Endothelial cell of umbilical vein (primary cell): Measurements from ENCODE around the gene ASB2. TPM values are rescaled to one million over a fixed set of nuclear protein-coding genes. Genes with fewer than 3 reads are reported as not detected.

ENCODE experiments used
- BruUV-seq: library from RNA; stranded (reverse); fragments of 400-500 nt; replicated peaks from 2 replicates; lab custom pipeline; 2021; lab: Mats Ljungman, UMichigan
- CTCF ChIA-PET: fragments of 300-600, 350-600 bp; sonication (Branson Sonifier 250); formaldehyde crosslinking; loops from one replicate; lab custom pipeline; 2021; ENCODE audit warnings: antibody characterized with exemption, inconsistent platforms; lab: Charles Lee
- POLR2A ChIA-PET: fragments of 300-600, 350-600 bp; sonication (Branson Sonifier 250); formaldehyde crosslinking; loops from one replicate; lab custom pipeline; 2021; ENCODE audit warnings: antibody characterized with exemption, inconsistent platforms; lab: Charles Lee
- DNase-seq: peaks from one replicate; pipeline ENCODE4 v3.0.0-alpha.2; 2011; ENCODE audit warnings: low read depth, low spot score
- FAIRE-seq: peaks from 2 replicates; lab custom pipeline; 2011; peaks lifted over from hg19 to GRCh38; lab: Jason Lieb, UNC
- H2AFZ ChIP-seq: 2 replicates; pipeline ENCODE4 v1.6.0; 2012; ENCODE audit warnings: low read depth, low read length, control low read depth, inconsistent platforms
- H3K27ac ChIP-seq: 2 replicates; pipeline ENCODE4 v1.5.1; 2011; ENCODE audit warnings: low read depth, mild to moderate bottlenecking, control low read depth, low read length, moderate library complexity; ENCODE audit not compliant: insufficient read depth
- H3K27me3 ChIP-seq, 2 experiments: 2 replicates each; pipeline versions ENCODE4 v1.6.0 to v1.6.1; 2011; ENCODE audit warnings: low read length in 2 of 2, mixed read lengths in 1 of 2; ENCODE audit not compliant: control insufficient read depth in 2 of 2, insufficient read depth in 2 of 2
- H3K36me3 ChIP-seq, 2 experiments: 2 replicates in 1 of 2; 3 replicates in 1 of 2; pipeline ENCODE4 v1.5.1; 2011; ENCODE audit warnings: low read length in 2 of 2, mild to moderate bottlenecking in 1 of 2, moderate library complexity in 1 of 2; ENCODE audit not compliant: control insufficient read depth in 2 of 2, insufficient read depth in 2 of 2; ENCODE audit errors: extremely low read depth in 1 of 2
- H3K4me1 ChIP-seq: 3 replicates; pipeline ENCODE4 v1.5.1; 2011; ENCODE audit warnings: mild to moderate bottlenecking, low read length; ENCODE audit not compliant: control insufficient read depth, insufficient read depth; ENCODE audit errors: extremely low read depth
- H3K4me2 ChIP-seq: 2 replicates; pipeline ENCODE4 v1.6.1; 2011; ENCODE audit warnings: low read length, control low read depth, mixed read lengths; ENCODE audit not compliant: insufficient read depth
- H3K4me3 ChIP-seq, 3 experiments: fragments of 200-600 bp in 1 of 3; sonication (generic), shearing (Covaris generic) in 1 of 3; replicated peaks in 1 of 3; 2 replicates each; pipeline ENCODE4 v1.5.1; 2011 to 2016; ENCODE audit warnings: control low read depth in 3 of 3, low read length in 3 of 3, mild to moderate bottlenecking in 2 of 3, inconsistent platforms in 1 of 3, low read depth in 1 of 3, moderate library complexity in 1 of 3; ENCODE audit not compliant: insufficient read depth in 1 of 3
- H3K79me2 ChIP-seq: 2 replicates; pipeline ENCODE4 v1.6.0; 2012; ENCODE audit warnings: low read length, inconsistent platforms; ENCODE audit not compliant: control insufficient read depth, insufficient read depth
- H3K9ac ChIP-seq: replicated peaks from 2 replicates; pipeline ENCODE3; 2011; ENCODE audit warnings: low read length, control low read depth; ENCODE audit not compliant: insufficient read depth; ENCODE audit errors: extremely low read depth
- H3K9me1 ChIP-seq: replicated peaks from 3 replicates; pipeline ENCODE4 v1.6.0; 2011; ENCODE audit warnings: mild to moderate bottlenecking, low read length; ENCODE audit not compliant: control insufficient read depth, insufficient read depth; ENCODE audit errors: extremely low read depth
- H3K9me3 ChIP-seq: replicated peaks from 2 replicates; pipeline ENCODE4 v1.5.1; 2012; ENCODE audit warnings: low read length, inconsistent platforms; ENCODE audit not compliant: control insufficient read depth, insufficient read depth
- H4K20me1 ChIP-seq: replicated peaks from 2 replicates; pipeline ENCODE3; 2011; ENCODE audit warnings: mild to moderate bottlenecking, low read length; ENCODE audit not compliant: control insufficient read depth, insufficient read depth; ENCODE audit errors: extremely low read depth
- EZH2 ChIP-seq: IDR thresholded peaks from 2 replicates; pipeline ENCODE4 v1.6.1; 2012; ENCODE audit warnings: borderline replicate concordance, low read depth, mild to moderate bottlenecking, moderate library complexity, low read length, inconsistent platforms; ENCODE audit not compliant: severe bottlenecking
- FOS ChIP-seq: IDR thresholded peaks from 2 replicates; pipeline ENCODE4 v1.6.1; 2011; ENCODE audit warnings: mild to moderate bottlenecking, low read length, moderate library complexity, borderline replicate concordance; ENCODE audit not compliant: insufficient read depth
- GATA2 ChIP-seq: IDR thresholded peaks from 2 replicates; pipeline ENCODE4 v1.7.0; 2011; ENCODE audit warnings: low read depth, mild to moderate bottlenecking, moderate library complexity, mixed read lengths, low read length; ENCODE audit not compliant: insufficient read length, insufficient read depth
- JUN ChIP-seq: IDR thresholded peaks from 2 replicates; pipeline ENCODE4 v1.6.1; 2011; ENCODE audit warnings: borderline replicate concordance, low read depth; ENCODE audit not compliant: insufficient read length, insufficient read depth
- MYC ChIP-seq: IDR thresholded peaks from one replicate; pipeline ENCODE4 v1.6.1; 2011; ENCODE audit warnings: mild to moderate bottlenecking, low read depth, low read length
- POLR2A ChIP-seq: IDR thresholded peaks from 2 replicates; pipeline ENCODE4 v1.6.1; 2012; ENCODE audit warnings: low read depth, mild to moderate bottlenecking, control low read depth, low read length
- POLR2AphosphoS5 ChIP-seq: IDR thresholded peaks from 2 replicates; pipeline ENCODE4 v1.6.1; 2012; ENCODE audit warnings: low read depth, mild to moderate bottlenecking, control low read depth, low read length, moderate library complexity; ENCODE audit not compliant: insufficient read depth
- dilution Hi-C: fragments of 300-500 bp; cut with MboI; formaldehyde crosslinking; loops from one replicate; pipeline ENCODE4 v1.15.0; 2019; ENCODE audit warnings: low sequenced_read_pairs; ENCODE audit not compliant: extremely low pct_ligation_motif_present
- intact Hi-C: fragments of 100-400 bp; cut with micrococcal nuclease; formaldehyde crosslinking; loops from one replicate; pipeline ENCODE4 v1.10.0; 2022
- polyA plus RNA-seq, 4 experiments: library from polyadenylated mRNA; depleted of rRNA in 3 of 4; stranded (reverse) in 3 of 4; unstranded in 1 of 4; fragments of >200 nt; gene quantifications; 2 replicates each; pipeline versions ENCODE4 v1.2.1 to v1.2.3, GENCODE V29; 2011 to 2012; ENCODE audit warnings: missing spikeins in 1 of 4
- total RNA-seq: library from RNA; stranded (reverse); gene quantifications from 2 replicates; pipeline ENCODE4 v1.2.3, GENCODE V29; 2021
- TF ChIP-seq, protein P1 (sequence below): IDR thresholded peaks from 2 replicates; pipeline ENCODE4 v1.6.1; 2011; ENCODE audit not compliant: insufficient read depth, insufficient read length
- TF ChIP-seq, protein P2 (sequence below), 2 donors: IDR thresholded peaks; 1 replicate in 1 of 2; 2 replicates in 1 of 2; pipeline ENCODE4 v1.5.1; 2011; ENCODE audit warnings: low read length in 2 of 2, mild to moderate bottlenecking in 2 of 2, moderate library complexity in 2 of 2, control low read depth in 1 of 2, inconsistent platforms in 1 of 2, low read depth in 1 of 2; ENCODE audit not compliant: insufficient read depth in 1 of 2; ENCODE audit errors: extremely low read depth in 1 of 2

ASB2 gene
- total and polyA plus RNA-seq, 2 donors (not counting 3 experiments of a cell fraction or from before 2014, with no cell fraction given): not detected

DNA sequence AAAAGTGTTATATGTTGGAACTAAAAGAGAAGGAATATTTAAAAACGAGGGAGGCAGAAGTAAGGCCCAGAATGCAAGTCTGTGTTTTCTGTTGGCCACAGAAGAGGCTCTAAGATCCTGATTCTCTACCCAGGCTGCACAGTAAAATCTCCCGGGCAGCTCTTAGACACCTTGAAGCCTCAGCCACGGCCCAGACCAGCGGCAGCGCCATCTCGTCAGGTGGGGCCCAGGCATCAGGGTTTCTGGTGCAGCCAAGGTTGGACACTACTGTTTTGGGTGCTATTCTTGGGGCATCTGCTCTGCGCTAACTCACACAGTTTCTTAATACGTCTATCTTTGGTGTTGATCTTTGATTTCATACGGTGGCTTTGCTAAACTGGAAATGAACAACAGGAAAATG lies 32.4 kb downstream of the ASB2 start:
- dilution Hi-C loops (no loop called here), intact Hi-C loops (no loop called here)
- Histone ChIP-seq H3K4me3 (no peak overlapping the region), H3K9me1 (no peaks in the 10 kb centered on the region), H3K27me3 (peaks cover 1 to 2% of the 10 kb centered on the region in 2 experiments), H3K79me2 (no peaks in the 10 kb centered on the region), H3K4me1 (peaks cover 5% of the 10 kb centered on the region), H3K9ac (no peak overlapping the region), H4K20me1 (no peaks in the 10 kb centered on the region), H2AFZ (no peak overlapping the region), H3K9me3 (no peaks in the 10 kb centered on the region), H3K27ac (no peak overlapping the region), H3K36me3 (no peaks in the 10 kb centered on the region), H3K4me2 (no peak overlapping the region)
- FAIRE-seq: no peak
- POLR2A ChIA-PET: no interaction called here
- no peak for DNase-seq
- BruUV-seq: no TSS peak
- CTCF ChIA-PET: interaction anchor here (10.0 kb wide), 1 partner anchor 57 kb away, joined by 368 read pairs; the partner anchor contains the start of gene CCDC197
- TF ChIP-seq, protein P1, sequence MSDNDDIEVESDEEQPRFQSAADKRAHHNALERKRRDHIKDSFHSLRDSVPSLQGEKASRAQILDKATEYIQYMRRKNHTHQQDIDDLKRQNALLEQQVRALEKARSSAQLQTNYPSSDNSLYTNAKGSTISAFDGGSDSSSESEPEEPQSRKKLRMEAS: no peak
- TF ChIP-seq POLR2AphosphoS5 (no peak), MYC (no peak), POLR2A (no peak), FOS (no peak), JUN (no peak), EZH2 (no peak), GATA2 (no peak)
- TF ChIP-seq, protein P2, sequence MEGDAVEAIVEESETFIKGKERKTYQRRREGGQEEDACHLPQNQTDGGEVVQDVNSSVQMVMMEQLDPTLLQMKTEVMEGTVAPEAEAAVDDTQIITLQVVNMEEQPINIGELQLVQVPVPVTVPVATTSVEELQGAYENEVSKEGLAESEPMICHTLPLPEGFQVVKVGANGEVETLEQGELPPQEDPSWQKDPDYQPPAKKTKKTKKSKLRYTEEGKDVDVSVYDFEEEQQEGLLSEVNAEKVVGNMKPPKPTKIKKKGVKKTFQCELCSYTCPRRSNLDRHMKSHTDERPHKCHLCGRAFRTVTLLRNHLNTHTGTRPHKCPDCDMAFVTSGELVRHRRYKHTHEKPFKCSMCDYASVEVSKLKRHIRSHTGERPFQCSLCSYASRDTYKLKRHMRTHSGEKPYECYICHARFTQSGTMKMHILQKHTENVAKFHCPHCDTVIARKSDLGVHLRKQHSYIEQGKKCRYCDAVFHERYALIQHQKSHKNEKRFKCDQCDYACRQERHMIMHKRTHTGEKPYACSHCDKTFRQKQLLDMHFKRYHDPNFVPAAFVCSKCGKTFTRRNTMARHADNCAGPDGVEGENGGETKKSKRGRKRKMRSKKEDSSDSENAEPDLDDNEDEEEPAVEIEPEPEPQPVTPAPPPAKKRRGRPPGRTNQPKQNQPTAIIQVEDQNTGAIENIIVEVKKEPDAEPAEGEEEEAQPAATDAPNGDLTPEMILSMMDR (IDR thresholded peaks at IDR 0.05; ENCODE audit: extremely low read depth in 1 of 2, insufficient read depth in 1 of 2, low read depth in 1 of 2, low read length in 2 of 2): no peak
